HAP-1 (cell line): ENCODE measurements around the gene INPP5A.
"Not testable (repeated sequence)": the region's sequence is repeated elsewhere in the genome, so short reads cannot be mapped to it uniquely, and the experiment has no call there.

Experiments used
- DNase-seq, 2 experiments: peaks; one replicate each; pipeline ENCODE4 v3.0.0-alpha.2; 2016 to 2020; ENCODE audit warnings: low spot score in 2 of 2
- H3K27me3 ChIP-seq: fragments of 250-450 bp; sonication (Bioruptor Pico); 2 replicates; pipeline ENCODE4 v1.5.1; 2020; ENCODE audit warnings: low read depth, mild to moderate bottlenecking, moderate library complexity
- H3K36me3 ChIP-seq: fragments of 250-450 bp; sonication (Bioruptor Pico); replicated peaks from 2 replicates; pipeline ENCODE4 v1.5.1; 2020; ENCODE audit warnings: mild to moderate bottlenecking
- H3K4me1 ChIP-seq: fragments of 250-450 bp; sonication (Bioruptor Pico); 2 replicates; pipeline ENCODE4 v1.5.1; 2020; ENCODE audit warnings: mild to moderate bottlenecking
- H3K4me3 ChIP-seq: fragments of 250-450 bp; sonication (Bioruptor Pico); 2 replicates; pipeline ENCODE4 v1.5.1; 2020; ENCODE audit warnings: mild to moderate bottlenecking, moderate library complexity
- H3K9me3 ChIP-seq: fragments of 250-450 bp; sonication (Bioruptor Pico); 2 replicates; pipeline ENCODE4 v1.5.1; 2020; ENCODE audit warnings: mild to moderate bottlenecking, moderate library complexity
- in situ Hi-C: fragments of 300-500 bp; cut with MboI; formaldehyde crosslinking; loops from 3 replicates; pipeline ENCODE4 v1.14.3; 2020; ENCODE audit warnings: low sequenced_read_pairs, inconsistent platforms, mixed read lengths

Gene INPP5A, protein sequence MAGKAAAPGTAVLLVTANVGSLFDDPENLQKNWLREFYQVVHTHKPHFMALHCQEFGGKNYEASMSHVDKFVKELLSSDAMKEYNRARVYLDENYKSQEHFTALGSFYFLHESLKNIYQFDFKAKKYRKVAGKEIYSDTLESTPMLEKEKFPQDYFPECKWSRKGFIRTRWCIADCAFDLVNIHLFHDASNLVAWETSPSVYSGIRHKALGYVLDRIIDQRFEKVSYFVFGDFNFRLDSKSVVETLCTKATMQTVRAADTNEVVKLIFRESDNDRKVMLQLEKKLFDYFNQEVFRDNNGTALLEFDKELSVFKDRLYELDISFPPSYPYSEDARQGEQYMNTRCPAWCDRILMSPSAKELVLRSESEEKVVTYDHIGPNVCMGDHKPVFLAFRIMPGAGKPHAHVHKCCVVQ

GRCh38 chr10:132537684-132538001 is at the start of gene INPP5A:
TSS of gene INPP5A (plus strand) at chr10:132537787. CDS start at chr10:132538097, 310 bp downstream.
- H3K4me1 ChIP-seq: peaks cover 43% of the 10 kb centered on the region
- peaks cover 7% of the 10 kb centered on the region; the same call in 1 of the 2 replicates for H3K36me3 ChIP-seq
- no peaks in the 10 kb centered on the region for H3K9me3 ChIP-seq
- no peaks in the 10 kb centered on the region for H3K27me3 ChIP-seq
- in situ Hi-C loops: no loop called here
- DNase-seq: no peak
- H3K4me3 ChIP-seq: peak within 1 kb of the TSS; percentile 64

DNA sequence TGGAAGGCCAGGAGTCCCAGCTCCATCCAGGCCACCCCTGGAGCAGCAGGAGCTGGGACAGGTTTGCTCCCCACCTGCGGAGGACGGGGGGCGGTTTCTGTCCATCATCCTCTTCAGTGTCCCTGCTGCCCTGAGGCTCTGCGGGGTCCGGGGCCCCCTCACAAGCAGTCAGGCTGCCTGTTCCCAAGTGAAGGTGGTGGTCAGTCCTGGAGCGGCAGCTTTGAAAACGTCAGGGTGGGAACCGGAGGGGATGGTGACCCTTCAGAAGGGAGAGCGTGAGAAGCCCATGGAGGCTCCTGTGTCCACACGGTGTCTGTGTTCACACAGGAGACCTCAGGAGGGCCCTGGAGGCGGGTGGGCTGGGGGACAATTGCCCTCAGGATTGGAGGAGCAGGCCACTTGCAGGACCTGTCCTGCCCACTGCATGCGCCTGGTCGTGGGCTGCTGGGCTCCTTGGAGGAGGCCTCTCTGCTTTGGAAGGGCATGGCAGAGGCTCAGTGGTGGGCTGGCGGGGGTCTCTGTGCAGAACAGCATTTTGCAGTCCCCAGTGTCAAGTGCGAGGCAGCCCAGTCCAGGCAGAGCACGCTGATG is 49.3 kb upstream of the INPP5A start:
- H3K36me3 ChIP-seq: no peaks in the 10 kb centered on the region
- DNase-seq: no peak
- in situ Hi-C loops: no loop called here
- H3K4me3 ChIP-seq: no peak overlapping the region
- no peaks in the 10 kb centered on the region for H3K27me3 ChIP-seq
- H3K4me1 ChIP-seq: no peaks in the 10 kb centered on the region
- H3K9me3 ChIP-seq: no peaks in the 10 kb centered on the region

DNA sequence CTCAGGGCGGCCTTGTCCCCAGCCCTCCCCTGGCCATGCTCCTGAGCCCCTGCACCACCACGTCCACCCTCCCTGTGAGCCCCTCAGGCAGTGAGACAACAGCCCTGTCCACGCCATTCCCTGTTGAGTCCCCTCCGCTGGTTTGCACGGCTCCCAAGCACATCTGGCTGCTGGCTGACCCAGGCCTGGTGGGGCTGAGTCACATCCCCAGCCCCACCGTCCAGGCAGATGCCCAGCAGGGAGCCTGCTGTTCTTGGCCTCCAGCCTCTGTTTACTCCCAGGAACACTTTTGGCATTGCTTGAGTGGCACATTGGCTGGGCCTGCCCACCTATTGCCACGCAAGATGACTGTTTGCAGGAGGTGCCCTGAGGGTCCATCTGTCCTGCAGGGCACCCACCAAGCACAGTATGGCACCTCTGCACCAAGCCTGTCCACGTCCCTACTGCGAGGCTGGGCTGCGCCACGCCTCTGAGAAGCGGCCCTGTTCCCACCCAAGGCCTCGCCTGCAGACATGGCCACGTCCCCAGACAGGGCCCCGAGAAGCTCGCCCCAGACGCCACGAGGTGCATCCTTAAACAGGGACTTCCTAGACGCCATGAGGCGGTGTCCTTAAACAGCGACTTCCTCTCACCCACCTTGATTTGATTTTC is 48.4 kb upstream of the INPP5A start:
- no peak for DNase-seq

GRCh38 chr10:132489704-132490534 is 47.7 kb upstream of the INPP5A start:
- Histone ChIP-seq H3K36me3 (no peaks in the 10 kb centered on the region), H3K27me3 (no peaks in the 10 kb centered on the region), H3K4me1 (no peaks in the 10 kb centered on the region), H3K4me3 (no peak overlapping the region), H3K9me3 (no peaks in the 10 kb centered on the region)
- in situ Hi-C loops: no loop called here
- no peak for DNase-seq

More for the DNA sequence above, 48.4 kb upstream of the INPP5A start:
- H3K4me1 ChIP-seq: no peaks in the 10 kb centered on the region
- no peak overlapping the region for H3K4me3 ChIP-seq
- H3K9me3 ChIP-seq: no peaks in the 10 kb centered on the region
- in situ Hi-C loops: no loop called here
- H3K36me3 ChIP-seq: no peaks in the 10 kb centered on the region
- no peaks in the 10 kb centered on the region for H3K27me3 ChIP-seq

- H3K27me3 ChIP-seq, H3K4me3 ChIP-seq, DNase-seq, H3K9me3 ChIP-seq, H3K36me3 ChIP-seq, H3K4me1 ChIP-seq, in situ Hi-C loops: not testable (repeated sequence)
Measured at GRCh38 chr10:132491534-132491933, 46.1 kb upstream of the INPP5A start.

- no peaks in the 10 kb centered on the region for H3K9me3 ChIP-seq
- no peaks in the 10 kb centered on the region for H3K4me1 ChIP-seq
- no peaks in the 10 kb centered on the region for H3K27me3 ChIP-seq
- no peak for DNase-seq
- in situ Hi-C loops: no loop called here
- no peaks in the 10 kb centered on the region for H3K36me3 ChIP-seq
- no peak overlapping the region for H3K4me3 ChIP-seq
Measured at GRCh38 chr10:132492323-132493025, 45.1 kb upstream of the INPP5A start.

DNA sequence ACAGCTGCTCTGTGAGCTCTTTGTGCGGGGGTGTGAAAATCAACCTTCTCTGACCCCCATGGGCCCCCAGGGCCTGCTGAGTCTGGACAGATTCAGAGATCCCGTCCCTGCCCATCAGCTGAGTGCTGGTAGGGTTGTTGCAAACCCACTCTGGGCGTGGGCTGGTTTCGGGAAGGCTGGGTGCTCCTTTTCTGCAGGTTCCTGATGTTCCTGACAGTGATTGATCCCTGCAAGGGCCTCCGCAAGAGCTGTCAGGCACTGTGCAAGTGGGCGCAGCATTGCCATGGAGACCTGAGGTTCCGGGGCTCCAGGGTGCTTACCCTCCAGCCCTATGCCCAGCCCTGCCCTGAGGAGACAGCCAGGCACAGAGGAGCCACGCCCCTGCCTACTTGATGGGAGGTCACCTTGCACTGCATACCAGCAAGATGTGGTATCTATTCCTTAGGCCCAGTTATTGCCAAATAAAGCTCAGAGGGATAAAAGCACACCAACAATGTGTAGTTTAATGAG is 44.3 kb upstream of the INPP5A start:
- Histone ChIP-seq H3K27me3 (no peaks in the 10 kb centered on the region), H3K9me3 (no peaks in the 10 kb centered on the region), H3K4me1 (no peaks in the 10 kb centered on the region), H3K4me3 (no peak overlapping the region), H3K36me3 (no peaks in the 10 kb centered on the region)
- in situ Hi-C loops: no loop called here
- DNase-seq: no peak

GRCh38 chr10:132493756-132494290 is 43.8 kb upstream of the INPP5A start:
- in situ Hi-C loops: no loop called here
- no peaks in the 10 kb centered on the region for H3K27me3 ChIP-seq

GRCh38 chr10:132494866-132495630 is 42.5 kb upstream of the INPP5A start:
- Histone ChIP-seq H3K36me3 (no peaks in the 10 kb centered on the region), H3K4me1 (no peaks in the 10 kb centered on the region), H3K9me3 (no peaks in the 10 kb centered on the region), H3K27me3 (no peaks in the 10 kb centered on the region), H3K4me3 (no peak overlapping the region)
- in situ Hi-C loops: no loop called here
- DNase-seq: no peak

More at GRCh38 chr10:132493756-132494290, 43.8 kb upstream of the INPP5A start:
- Histone ChIP-seq H3K4me3 (no peak overlapping the region), H3K36me3 (no peaks in the 10 kb centered on the region), H3K9me3 (no peaks in the 10 kb centered on the region), H3K4me1 (no peaks in the 10 kb centered on the region)
- DNase-seq: no peak

DNA sequence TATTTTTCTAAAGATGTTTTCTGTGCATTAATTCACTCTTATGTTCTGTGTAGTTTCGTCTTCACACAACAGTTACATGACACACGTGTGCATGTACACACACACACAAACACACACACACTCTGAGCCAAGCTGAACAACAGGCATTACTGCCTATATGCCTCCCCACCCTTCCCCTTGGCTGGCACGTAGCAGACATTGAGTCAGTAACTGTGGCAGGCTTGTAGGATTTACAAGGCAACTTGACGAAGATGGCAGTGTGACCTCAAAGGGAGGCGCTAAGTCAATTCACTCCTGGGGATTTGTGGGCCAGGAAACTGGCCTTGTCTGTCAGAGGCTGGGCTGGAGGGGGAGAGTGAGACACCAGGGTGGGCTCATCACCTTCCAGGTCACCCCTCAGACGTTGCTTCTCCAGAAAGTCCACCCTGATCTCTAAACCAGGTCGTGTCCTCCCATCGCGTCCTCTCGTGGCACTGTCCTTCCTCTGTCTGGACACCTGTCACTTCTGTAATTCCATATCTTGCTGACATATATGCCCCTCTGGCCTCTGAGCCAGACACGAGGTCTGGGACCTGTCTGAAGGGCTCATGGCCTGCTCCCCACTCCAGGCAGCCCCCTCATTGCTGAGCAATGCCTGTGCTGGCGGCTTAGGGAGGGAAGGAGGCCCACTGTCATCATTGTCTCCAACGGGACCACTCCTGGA is 41.1 kb upstream of the INPP5A start:
- DNase-seq: no peak
- in situ Hi-C loops: no loop called here
- no peak overlapping the region for H3K4me3 ChIP-seq
- no peaks in the 10 kb centered on the region for H3K4me1 ChIP-seq
- H3K36me3 ChIP-seq: no peaks in the 10 kb centered on the region
- H3K9me3 ChIP-seq: no peaks in the 10 kb centered on the region
- peaks cover 4% of the 10 kb centered on the region; the same call in 1 of the 2 replicates for H3K27me3 ChIP-seq

DNA sequence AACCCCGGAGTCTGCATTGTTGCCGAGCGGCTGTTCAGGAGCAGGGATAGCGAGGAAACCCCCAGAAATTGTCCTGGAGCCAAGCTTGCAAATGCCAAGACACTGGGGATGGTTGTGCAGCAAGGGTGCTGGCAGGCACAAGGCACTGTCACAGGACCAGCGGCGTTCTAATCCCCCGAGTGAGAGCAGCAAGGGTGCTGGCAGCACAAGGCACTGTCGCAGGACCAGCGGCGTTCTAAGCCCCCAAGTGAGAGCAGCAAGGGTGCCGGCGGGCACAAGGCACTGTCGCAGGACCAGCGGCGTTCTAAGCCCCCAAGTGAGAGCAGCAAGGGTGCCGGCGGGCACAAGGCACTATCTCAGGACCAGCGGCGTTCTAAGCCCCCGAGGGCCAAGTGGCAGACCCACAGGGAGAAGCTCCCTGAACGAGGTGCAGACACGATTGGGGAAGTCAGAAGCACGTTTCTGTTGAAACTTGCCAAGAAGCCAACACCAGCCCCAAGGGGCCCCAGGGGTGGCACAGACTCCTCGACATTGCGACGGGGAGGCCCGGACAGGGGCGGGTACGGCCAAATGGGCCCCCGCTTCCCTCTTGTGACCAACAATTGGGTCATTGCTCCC is 40.4 kb upstream of the INPP5A start:
- in situ Hi-C loops: no loop called here

More for the DNA sequence above, 40.4 kb upstream of the INPP5A start:
- no peak for DNase-seq
- Histone ChIP-seq H3K36me3 (no peaks in the 10 kb centered on the region), H3K4me3 (no peak overlapping the region), H3K4me1 (no peaks in the 10 kb centered on the region), H3K9me3 (no peaks in the 10 kb centered on the region), H3K27me3 (peaks cover 5% of the 10 kb centered on the region; the same call in 1 of the 2 replicates)
